Sigmoid colon (tissue), 7 donors: Measurements from ENCODE around the gene PRRT1. TPM values are rescaled to one million over a fixed set of nuclear protein-coding genes. Genes with fewer than 3 reads are reported as not detected.

Source experiments
- DNase-seq: peaks from one replicate; pipeline ENCODE4 v3.0.0-alpha.2; 2019
- H3K27ac ChIP-seq, 4 donors: fragments of 200-600 bp; sonication (generic); one replicate each; pipeline ENCODE4 v1.5.1; 2016 to 2019; ENCODE audit warnings: mild to moderate bottlenecking in 1 of 4
- H3K27me3 ChIP-seq, 3 donors: fragments of 200-600 bp; sonication (generic); one replicate each; pipeline ENCODE4 v1.5.1; 2019; ENCODE audit warnings: mild to moderate bottlenecking in 1 of 3
- H3K36me3 ChIP-seq, 4 donors: fragments of 200-600 bp; sonication (generic); one replicate each; pipeline ENCODE4 v1.5.1; 2016 to 2019
- H3K4me1 ChIP-seq, 4 donors: fragments of 200-600 bp; sonication (generic); one replicate each; pipeline ENCODE4 v1.5.1; 2017 to 2019
- H3K4me3 ChIP-seq, 4 donors: fragments of 200-600 bp; sonication (generic); one replicate each; pipeline ENCODE4 v1.5.1; 2017 to 2019; ENCODE audit warnings: mild to moderate bottlenecking in 2 of 4, moderate library complexity in 1 of 4
- H3K9me3 ChIP-seq, 4 donors: fragments of 200-600 bp in 3 of 4; sonication (generic) in 3 of 4; one replicate each; pipeline versions ENCODE4 v1.5.1 to v1.6.1; 2013 to 2019
- CTCF ChIP-seq, 4 experiments: fragments of 450-650 bp in 3 of 4; fragments of 200-600 bp in 1 of 4; IDR thresholded peaks; one replicate each; pipeline ENCODE4 v1.5.1; 2016 to 2019; ENCODE audit warnings: antibody characterized with exemption in 4 of 4, mild to moderate bottlenecking in 3 of 4, moderate library complexity in 2 of 4
- EP300 ChIP-seq, 4 donors: sonication (generic); formaldehyde crosslinking; IDR thresholded peaks; one replicate each; pipeline ENCODE4 v1.6.1; 2017; ENCODE audit warnings: antibody characterized with exemption in 4 of 4
- POLR2A ChIP-seq, 2 donors: fragments of 450-650 bp; IDR thresholded peaks; one replicate each; pipeline ENCODE4 v1.6.1; 2016; ENCODE audit warnings: antibody characterized with exemption in 2 of 2, mild to moderate bottlenecking in 2 of 2, moderate library complexity in 2 of 2
- POLR2AphosphoS5 ChIP-seq, 4 donors: sonication (generic); formaldehyde crosslinking; IDR thresholded peaks; one replicate each; pipeline ENCODE4 v1.6.1; 2017; ENCODE audit warnings: antibody characterized with exemption in 4 of 4
- WGBS, 2 donors: extraction: QIAGEN DNeasy Blood & Tissue Kit; methylation state at CpG; one replicate each; pipeline ENCODE4 v1.1.7; 2013; 5-methylcytosine and 5-hydroxymethylcytosine counted together
- intact Hi-C: fragments of 100-400 bp; cut with DNase I; formaldehyde crosslinking; loops from one replicate; pipeline ENCODE4 v1.15.1; 2023
- polyA plus RNA-seq, 3 donors: library from polyadenylated mRNA; stranded (reverse); fragments of 200-250 nt; gene quantifications; one replicate each; pipeline ENCODE4 v1.2.3, GENCODE V29; 2013
- total RNA-seq, 4 donors: library from RNA; depleted of rRNA; stranded (reverse); fragments of >200 nt; gene quantifications; one replicate each; pipeline ENCODE4 v1.1.0, GENCODE V29; 2016
- donor health status: healthy with polysubstance abuse.
- donor health status: Bipolar disorder and iron deficiency.
- donor health status: healthy.

Gene PRRT1
- total and polyA plus RNA-seq, 7 donors: 0.46 to 6.1 (median 2.5) TPM

GRCh38 chr6:32109765-32110160 lies 42.0 kb downstream of the PRRT1 start:
- TF ChIP-seq CTCF (IDR thresholded peaks at IDR 0.05) (no peak), POLR2AphosphoS5 (IDR thresholded peaks at IDR 0.05) (no peak), POLR2A (IDR thresholded peaks at IDR 0.05) (no peak)

GRCh38 chr6:32109114-32109764 lies 42.5 kb downstream of the PRRT1 start, which contains the start of gene TNXB:
Gene TNXB, minus strand, starts transcription at chr6:32109338. Its CDS starts 11,140 bp downstream, at chr6:32098198.
- TF ChIP-seq POLR2A (IDR thresholded peaks at IDR 0.05): peak in 1 of 2 donors; percentile 27
- TF ChIP-seq CTCF (IDR thresholded peaks at IDR 0.05): no peak
- TF ChIP-seq EP300 (IDR thresholded peaks at IDR 0.05): no peak
- TF ChIP-seq POLR2AphosphoS5 (IDR thresholded peaks at IDR 0.05): peak; percentile 54 to 81 (median 75)
- Histone ChIP-seq H3K27ac (peak within 1 kb of the TSS; percentile 70 to 80 (median 76)), H3K27me3 (no peaks in the 10 kb centered on the region), H3K4me3 (peak within 1 kb of the TSS; percentile 20 to 48 (median 40)), H3K4me1 (peaks cover 0 to 75% (median 62%) of the 10 kb centered on the region in 4 donors), H3K36me3 (no peaks in the 10 kb centered on the region), H3K9me3 (no peaks in the 10 kb centered on the region)
- WGBS, 2 donors: 9 to 10% methylated on average over 12 of the region's 12 CpGs
- intact Hi-C loops: no loop called here
- no peak for DNase-seq

More at GRCh38 chr6:32109765-32110160, 42.0 kb downstream of the PRRT1 start:
- 65 to 69% methylated on average over 6 of the region's 6 CpGs for WGBS, 2 donors
- Histone ChIP-seq H3K4me1 (peaks cover 0 to 79% (median 67%) of the 10 kb centered on the region in 4 donors), H3K27ac (peak overlapping the region; percentile 70 to 80 (median 76)), H3K36me3 (peaks cover 0 to 2% (median 0%) of the 10 kb centered on the region in 4 donors), H3K4me3 (peak overlapping the region in 1 of 4 donors; percentile 48), H3K27me3 (no peaks in the 10 kb centered on the region), H3K9me3 (no peaks in the 10 kb centered on the region)
- DNase-seq: no peak
- intact Hi-C loops: loop anchor here (10.0 kb wide), 1 partner anchor 65 kb away; no protein-coding TSS in a partner anchor

GRCh38 chr6:32108727-32109113 lies 43.0 kb downstream of the PRRT1 start:
- peak overlapping the region; percentile 20 to 48 (median 40) for H3K4me3 ChIP-seq
- TF ChIP-seq EP300 (IDR thresholded peaks at IDR 0.05) (no peak), POLR2A (IDR thresholded peaks at IDR 0.05) (no peak), CTCF (IDR thresholded peaks at IDR 0.05) (no peak), POLR2AphosphoS5 (IDR thresholded peaks at IDR 0.05) (no peak)
- H3K27me3 ChIP-seq: no peaks in the 10 kb centered on the region
- peaks cover 0 to 70% (median 57%) of the 10 kb centered on the region in 4 donors for H3K4me1 ChIP-seq
- no peak for DNase-seq
- 38 to 51% methylated on average over 6 of the region's 6 CpGs for WGBS, 2 donors
- intact Hi-C loops: no loop called here
- no peaks in the 10 kb centered on the region for H3K9me3 ChIP-seq
- peak overlapping the region; percentile 70 to 80 (median 76) for H3K27ac ChIP-seq
- H3K36me3 ChIP-seq: no peaks in the 10 kb centered on the region

- no peaks in the 10 kb centered on the region for H3K36me3 ChIP-seq
- peak overlapping the region; percentile 70 to 80 (median 76) for H3K27ac ChIP-seq
- WGBS, 2 donors: 1 to 5% methylated on average over 15 of the region's 15 CpGs
- no peaks in the 10 kb centered on the region for H3K27me3 ChIP-seq
- TF ChIP-seq CTCF (IDR thresholded peaks at IDR 0.05): no peak
- peak in 1 of 4 donors; percentile 30 for TF ChIP-seq EP300 (IDR thresholded peaks at IDR 0.05)
- peak in 3 of 4 donors; percentile 36 to 65 (median 60) for TF ChIP-seq POLR2AphosphoS5 (IDR thresholded peaks at IDR 0.05)
- no peak for TF ChIP-seq POLR2A (IDR thresholded peaks at IDR 0.05)
- no peaks in the 10 kb centered on the region for H3K9me3 ChIP-seq
- H3K4me3 ChIP-seq: peak overlapping the region; percentile 20 to 48 (median 40)
- H3K4me1 ChIP-seq: peaks cover 0 to 65% (median 51%) of the 10 kb centered on the region in 4 donors
- intact Hi-C loops: no loop called here
- peak; percentile 87 for DNase-seq
Measured at GRCh38 chr6:32108094-32108627, 43.6 kb downstream of the PRRT1 start.
